ENCODE data around the gene PTGR1. TPM values are rescaled to one million over a fixed set of nuclear protein-coding genes. Genes with fewer than 3 reads are reported as not detected.

Gene PTGR1
- total RNA-seq, 1 experiment from 2014 or later, result 41.6 TPM

- no peak for TF ChIP-seq ZNF532 (CRISPR knock-in tag; IDR thresholded peaks at IDR 0.05; ENCODE audit: borderline replicate concordance)
- no peak for TF ChIP-seq NFATC4 (CRISPR knock-in tag; IDR thresholded peaks at IDR 0.05)
- no peak for TF ChIP-seq ZBTB21 (CRISPR knock-in tag; IDR thresholded peaks at IDR 0.05; ENCODE audit: borderline replicate concordance)
- TF ChIP-seq NR2C2 (CRISPR knock-in tag; IDR thresholded peaks at IDR 0.05), result no peak
- TF ChIP-seq JUN (CRISPR knock-in tag; IDR thresholded peaks at IDR 0.05), result no peak
Measured at GRCh38 chr9:111527347-111527746, 72.1 kb downstream of the PTGR1 start (continued).

GRCh38 chr9:111525056-111525977, 74.1 kb downstream of the PTGR1 start, which contains the start of gene ZNF483:
TSS of gene ZNF483 (plus strand) at chr9:111525179. CDS start at chr9:111527396, 2,217 bp downstream.
- Mint-ChIP-seq H3K9me3 (no peaks in the 10 kb centered on the region), H3K4me3 (peak within 1 kb of the TSS; percentile 84), H3K27ac (peak within 1 kb of the TSS; percentile 31; the same call in 1 of the 2 replicates), H3K36me3 (peaks cover 9% of the 10 kb centered on the region), H3K27me3 (ENCODE audit: low read depth) (peaks cover 6% of the 10 kb centered on the region; the same call in 1 of the 2 replicates), H3K4me1 (peaks cover 66% of the 10 kb centered on the region)
- ATAC-seq (peak; percentile 77), DNase-seq (ENCODE audit: low spot score) (peak; percentile 92)
- POLR2A ChIA-PET, result interaction anchor here (1.0 to 1.1 kb wide), 4 partner anchors 9 to 42 kb away, joined by 3 to 4 read pairs (median 3); no protein-coding TSS in a partner anchor
- CTCF ChIA-PET, result interaction anchor here (0.6 kb wide), 1 partner anchor 15 kb away, joined by 3 read pairs; no protein-coding TSS in a partner anchor
- TF ChIP-seq NFE2L1 (CRISPR knock-in tag; IDR thresholded peaks at IDR 0.05) (no peak), AR (CRISPR knock-in tag; IDR thresholded peaks at IDR 0.05) (no peak), PRRX2 (CRISPR knock-in tag; IDR thresholded peaks at IDR 0.05) (no peak), GRHL2 (CRISPR knock-in tag; IDR thresholded peaks at IDR 0.05; ENCODE audit: insufficient replicate concordance, severe bottlenecking) (no peak), RELA (CRISPR knock-in tag; IDR thresholded peaks at IDR 0.05; ENCODE audit: borderline replicate concordance) (no peak), EMX1 (CRISPR knock-in tag; IDR thresholded peaks at IDR 0.05) (no peak), GABPB1 (CRISPR knock-in tag; IDR thresholded peaks at IDR 0.05) (no peak), E2F5 (CRISPR knock-in tag; IDR thresholded peaks at IDR 0.05) (peak; percentile 77; the same call in 1 of the 2 replicates), ZNF416 (CRISPR knock-in tag; IDR thresholded peaks at IDR 0.05) (no peak), ZNF317 (CRISPR knock-in tag; IDR thresholded peaks at IDR 0.05; ENCODE audit: borderline replicate concordance, low read depth) (0 out of 2 replicates have a peak, but pooled peaks have one; percentile 31), ZNF425 (CRISPR knock-in tag; conservative IDR thresholded peaks at IDR 0.05) (no peak), ZNF423 (CRISPR knock-in tag; IDR thresholded peaks at IDR 0.05) (no peak), NR1H2 (CRISPR knock-in tag; IDR thresholded peaks at IDR 0.05) (no peak), ELF4 (CRISPR knock-in tag; IDR thresholded peaks at IDR 0.05; ENCODE audit: low read depth) (0 out of 2 replicates have a peak, but pooled peaks have one; percentile 68), ZNF512 (CRISPR knock-in tag; IDR thresholded peaks at IDR 0.05; ENCODE audit: borderline replicate concordance) (no peak), ATF2 (CRISPR knock-in tag; IDR thresholded peaks at IDR 0.05; ENCODE audit: borderline replicate concordance, low read depth) (no peak), SOX15 (CRISPR knock-in tag; IDR thresholded peaks at IDR 0.05) (no peak)

All from WTC11 (cell line).